ENCODE measurements around the gene FBXO48. TPM values are rescaled to one million over a fixed set of nuclear protein-coding genes. Genes with fewer than 3 reads are reported as not detected.
A peak's percentile ranks its signal among the peaks of the same experiment; 100 is the strongest.

FBXO48 gene
- total RNA-seq, 1 donor from 2014 or later: 0.81 TPM

DNA sequence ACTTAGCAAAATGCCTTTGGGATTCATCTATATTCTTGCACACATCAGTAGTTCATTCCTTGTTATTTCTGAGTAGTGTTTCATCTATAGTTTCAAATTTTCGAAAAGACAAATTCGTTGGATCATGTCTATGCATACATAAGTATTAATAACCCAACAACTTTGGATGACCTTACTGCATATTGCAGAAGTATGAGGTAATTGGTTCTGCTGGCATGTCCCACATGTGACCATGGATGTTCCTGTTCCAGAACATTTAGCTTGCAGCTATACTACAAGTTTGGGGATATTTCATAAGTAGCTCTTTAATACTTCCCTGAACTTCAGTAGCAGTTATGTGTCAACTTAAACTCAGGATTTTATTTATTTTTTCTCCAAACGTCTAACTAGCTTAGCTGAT, 45.2 kb upstream of the FBXO48 start:
- Mint-ChIP-seq H3K4me3 (ENCODE audit: unreplicated experiment) (no peak overlapping the region), H3K9me3 (ENCODE audit: unreplicated experiment) (no peaks in the 10 kb centered on the region)

GRCh38 chr2:68506170-68506569, 39.1 kb upstream of the FBXO48 start:
- H3K27ac Mint-ChIP-seq (ENCODE audit: unreplicated experiment): no peak overlapping the region
- no peak for DNase-seq
- no peak overlapping the region for H3K4me3 Mint-ChIP-seq (ENCODE audit: unreplicated experiment)
- TF ChIP-seq, protein P1, sequence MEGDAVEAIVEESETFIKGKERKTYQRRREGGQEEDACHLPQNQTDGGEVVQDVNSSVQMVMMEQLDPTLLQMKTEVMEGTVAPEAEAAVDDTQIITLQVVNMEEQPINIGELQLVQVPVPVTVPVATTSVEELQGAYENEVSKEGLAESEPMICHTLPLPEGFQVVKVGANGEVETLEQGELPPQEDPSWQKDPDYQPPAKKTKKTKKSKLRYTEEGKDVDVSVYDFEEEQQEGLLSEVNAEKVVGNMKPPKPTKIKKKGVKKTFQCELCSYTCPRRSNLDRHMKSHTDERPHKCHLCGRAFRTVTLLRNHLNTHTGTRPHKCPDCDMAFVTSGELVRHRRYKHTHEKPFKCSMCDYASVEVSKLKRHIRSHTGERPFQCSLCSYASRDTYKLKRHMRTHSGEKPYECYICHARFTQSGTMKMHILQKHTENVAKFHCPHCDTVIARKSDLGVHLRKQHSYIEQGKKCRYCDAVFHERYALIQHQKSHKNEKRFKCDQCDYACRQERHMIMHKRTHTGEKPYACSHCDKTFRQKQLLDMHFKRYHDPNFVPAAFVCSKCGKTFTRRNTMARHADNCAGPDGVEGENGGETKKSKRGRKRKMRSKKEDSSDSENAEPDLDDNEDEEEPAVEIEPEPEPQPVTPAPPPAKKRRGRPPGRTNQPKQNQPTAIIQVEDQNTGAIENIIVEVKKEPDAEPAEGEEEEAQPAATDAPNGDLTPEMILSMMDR (IDR thresholded peaks at IDR 0.05; ENCODE audit: partially characterized antibody, unreplicated experiment): no peak
- H3K36me3 Mint-ChIP-seq (ENCODE audit: unreplicated experiment): no peaks in the 10 kb centered on the region
- H3K9me3 Mint-ChIP-seq (ENCODE audit: unreplicated experiment): no peaks in the 10 kb centered on the region
- no peaks in the 10 kb centered on the region for H3K27me3 Mint-ChIP-seq (ENCODE audit: unreplicated experiment)
- H3K4me1 Mint-ChIP-seq (ENCODE audit: low read depth, unreplicated experiment): peaks cover 2% of the 10 kb centered on the region

More for the DNA sequence above, 45.2 kb upstream of the FBXO48 start:
- Mint-ChIP-seq H3K36me3 (ENCODE audit: unreplicated experiment) (no peaks in the 10 kb centered on the region), H3K27me3 (ENCODE audit: unreplicated experiment) (no peaks in the 10 kb centered on the region), H3K27ac (ENCODE audit: unreplicated experiment) (no peak overlapping the region), H3K4me1 (ENCODE audit: low read depth, unreplicated experiment) (peaks cover 2% of the 10 kb centered on the region)
- no peak for DNase-seq
- TF ChIP-seq, protein P1 (IDR thresholded peaks at IDR 0.05; ENCODE audit: partially characterized antibody, unreplicated experiment): no peak

DNA sequence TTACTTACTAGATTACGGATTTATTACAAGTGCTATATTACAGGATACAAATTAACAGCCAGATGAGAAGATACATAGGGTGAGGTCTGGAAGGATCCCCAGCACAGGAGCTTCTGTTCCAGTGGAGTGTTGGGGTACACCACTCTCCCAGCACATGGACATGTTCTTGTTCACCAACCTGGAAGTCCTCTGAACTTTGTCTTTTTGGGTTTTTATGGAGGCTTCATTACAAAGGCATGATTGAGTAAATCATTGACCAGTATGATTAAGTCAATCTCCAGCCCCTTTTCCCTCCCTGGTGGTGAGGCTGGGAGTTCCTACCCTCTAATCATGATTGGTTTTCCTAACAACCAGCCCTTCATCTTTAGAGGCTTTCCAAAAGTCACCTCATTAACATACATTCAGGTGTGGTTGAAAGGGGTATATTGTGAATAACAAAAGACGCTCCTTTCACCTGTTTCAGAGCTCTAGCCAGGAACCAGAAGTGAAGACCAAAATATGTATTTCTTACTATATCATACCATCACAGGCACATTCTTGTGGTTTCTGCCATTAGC, 38.6 kb upstream of the FBXO48 start:
- no peak for DNase-seq
- H3K27me3 Mint-ChIP-seq (ENCODE audit: unreplicated experiment): no peaks in the 10 kb centered on the region
- peaks cover 4% of the 10 kb centered on the region for H3K4me1 Mint-ChIP-seq (ENCODE audit: low read depth, unreplicated experiment)
- H3K4me3 Mint-ChIP-seq (ENCODE audit: unreplicated experiment): no peak overlapping the region
- no peaks in the 10 kb centered on the region for H3K36me3 Mint-ChIP-seq (ENCODE audit: unreplicated experiment)
- no peaks in the 10 kb centered on the region for H3K9me3 Mint-ChIP-seq (ENCODE audit: unreplicated experiment)
- TF ChIP-seq, protein P1 (IDR thresholded peaks at IDR 0.05; ENCODE audit: partially characterized antibody, unreplicated experiment): no peak
- H3K27ac Mint-ChIP-seq (ENCODE audit: unreplicated experiment): no peak overlapping the region

DNA sequence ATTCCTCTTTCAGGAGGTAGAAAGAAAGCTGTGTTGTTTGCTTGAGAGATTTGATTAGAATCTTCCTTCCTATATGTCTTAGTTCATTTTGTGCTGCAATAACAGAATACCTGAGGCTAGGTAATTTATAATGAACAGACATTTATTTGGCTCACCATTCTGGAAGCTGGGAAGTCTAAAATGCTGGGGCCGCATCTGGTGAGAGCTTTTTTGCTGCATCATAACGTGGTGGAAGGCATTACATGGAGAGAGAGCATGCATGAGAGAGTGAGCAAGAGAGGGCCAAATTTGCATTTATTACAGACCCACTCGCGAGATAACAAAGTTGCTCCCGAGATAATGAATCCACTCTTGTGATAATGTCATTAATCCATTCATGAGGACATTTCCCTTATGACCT, 34.7 kb upstream of the FBXO48 start:
- DNase-seq: no peak

DNA sequence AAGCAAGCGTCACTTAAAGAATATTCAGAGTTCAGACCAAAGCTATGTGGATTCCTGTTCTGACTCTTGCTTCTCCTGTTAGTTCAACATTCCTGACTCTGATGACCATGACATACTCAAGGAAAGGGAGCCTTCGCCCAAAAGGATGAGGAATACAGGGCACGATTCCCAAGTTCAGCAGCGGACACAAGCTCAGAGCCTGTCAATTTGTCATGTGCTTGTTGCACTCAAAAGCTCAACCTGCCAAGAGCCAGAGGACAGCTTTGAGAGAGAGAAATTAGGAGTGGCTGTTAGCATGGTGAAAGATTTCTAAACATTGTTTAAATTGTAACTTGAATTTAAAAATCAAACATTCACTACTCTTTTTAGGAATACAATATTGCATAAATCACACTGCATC, 33.6 kb upstream of the FBXO48 start:
- TF ChIP-seq, protein P1 (IDR thresholded peaks at IDR 0.05; ENCODE audit: partially characterized antibody, unreplicated experiment): no peak
- H3K36me3 Mint-ChIP-seq (ENCODE audit: unreplicated experiment): peaks cover 7% of the 10 kb centered on the region
- no peak overlapping the region for H3K4me3 Mint-ChIP-seq (ENCODE audit: unreplicated experiment)
- H3K9me3 Mint-ChIP-seq (ENCODE audit: unreplicated experiment): peaks cover 3% of the 10 kb centered on the region
- H3K27me3 Mint-ChIP-seq (ENCODE audit: unreplicated experiment): no peaks in the 10 kb centered on the region
- peaks cover 4% of the 10 kb centered on the region for H3K4me1 Mint-ChIP-seq (ENCODE audit: low read depth, unreplicated experiment)
- no peak for DNase-seq
- H3K27ac Mint-ChIP-seq (ENCODE audit: unreplicated experiment): no peak overlapping the region

More for the DNA sequence above, 34.7 kb upstream of the FBXO48 start:
- Mint-ChIP-seq H3K27me3 (ENCODE audit: unreplicated experiment) (no peaks in the 10 kb centered on the region), H3K9me3 (ENCODE audit: unreplicated experiment) (peaks cover under 1% of the 10 kb centered on the region), H3K4me3 (ENCODE audit: unreplicated experiment) (no peak overlapping the region), H3K27ac (ENCODE audit: unreplicated experiment) (peak overlapping the region; percentile 28), H3K36me3 (ENCODE audit: unreplicated experiment) (peaks cover 2% of the 10 kb centered on the region), H3K4me1 (ENCODE audit: low read depth, unreplicated experiment) (peaks cover 4% of the 10 kb centered on the region)
- TF ChIP-seq, protein P1 (IDR thresholded peaks at IDR 0.05; ENCODE audit: partially characterized antibody, unreplicated experiment): no peak

Data from glutamatergic neuron (in vitro differentiated cells).